Activated T-helper 9 cell treated with anti-CD3 and anti-CD28 coated beads, Interleukin-2, amount 50 U/mL, for 16 hours (primary cell): ENCODE results near the gene EPM2A.
"Not testable (repeated sequence)": the region's sequence is repeated elsewhere in the genome, so short reads cannot be mapped to it uniquely, and the experiment has no call there.

Source experiments
- DNase-seq: peaks from one replicate; pipeline ENCODE4 v3.0.0-alpha.2; 2020; ENCODE audit warnings: low read depth

The EPM2A gene

DNA sequence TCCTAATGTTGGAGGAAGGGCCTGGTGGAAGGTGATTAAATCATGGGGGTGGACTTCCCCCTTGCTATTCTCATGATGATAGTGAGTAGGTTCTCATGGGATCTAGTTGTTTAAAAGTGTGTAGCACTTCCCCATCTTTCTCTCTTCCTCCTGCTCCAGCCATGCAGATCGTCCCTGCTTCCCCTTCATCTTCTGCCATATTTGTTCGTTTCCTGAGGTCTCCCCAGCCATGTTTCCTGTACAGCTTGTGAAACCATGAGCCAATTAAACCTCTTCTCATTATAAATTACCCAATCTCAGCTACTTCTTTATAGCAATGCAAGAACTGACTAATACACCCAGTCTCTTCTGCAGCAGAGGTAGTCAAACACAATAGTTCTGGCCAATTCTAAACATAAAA lies 5.4 kb downstream of the EPM2A start:
- no peak for DNase-seq

DNA sequence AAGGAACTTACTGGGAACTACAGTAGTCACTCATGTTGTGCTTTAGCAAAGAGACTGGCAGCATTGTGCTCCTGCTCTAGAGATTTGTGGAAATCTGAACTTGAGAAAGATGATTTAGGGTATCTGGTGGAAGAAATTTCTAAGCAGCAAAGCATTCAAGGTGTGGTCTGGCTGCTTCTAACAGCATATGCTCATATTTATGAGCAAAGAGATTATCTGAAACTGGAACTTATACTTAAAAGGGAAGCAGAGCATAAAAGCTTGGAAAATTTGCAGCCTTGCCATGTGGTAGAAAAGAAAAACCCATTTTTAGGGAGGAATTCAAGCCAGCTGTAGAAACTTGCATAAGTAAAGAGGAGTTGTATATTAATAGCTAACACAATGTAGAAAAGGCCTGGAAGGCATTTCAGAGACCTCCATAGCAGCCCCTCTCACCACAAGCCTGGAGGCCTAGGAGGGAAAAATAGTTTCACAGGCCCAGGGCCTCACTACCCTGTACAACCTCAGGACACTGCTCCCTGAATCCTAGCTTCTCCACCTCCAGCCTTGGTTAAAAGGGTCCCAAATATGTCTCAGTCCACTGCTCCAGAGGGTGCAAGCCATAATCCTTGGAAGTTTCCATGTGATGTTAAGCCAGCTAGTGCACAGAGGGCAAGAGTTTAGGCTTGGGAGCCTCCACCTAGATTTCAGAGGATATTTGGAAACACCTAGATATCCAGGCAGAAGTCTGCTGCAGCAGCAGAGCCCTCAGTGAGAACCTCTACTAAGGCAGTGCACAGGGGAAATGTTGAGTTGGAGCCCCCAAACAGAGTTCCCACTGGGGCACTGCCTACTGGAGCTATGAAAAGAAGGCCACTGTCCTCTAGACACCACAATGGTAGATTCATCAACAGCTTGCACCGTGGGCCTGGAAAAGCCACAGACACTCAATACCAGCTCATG lies 6.6 kb downstream of the EPM2A start:
- DNase-seq, result no peak

DNA sequence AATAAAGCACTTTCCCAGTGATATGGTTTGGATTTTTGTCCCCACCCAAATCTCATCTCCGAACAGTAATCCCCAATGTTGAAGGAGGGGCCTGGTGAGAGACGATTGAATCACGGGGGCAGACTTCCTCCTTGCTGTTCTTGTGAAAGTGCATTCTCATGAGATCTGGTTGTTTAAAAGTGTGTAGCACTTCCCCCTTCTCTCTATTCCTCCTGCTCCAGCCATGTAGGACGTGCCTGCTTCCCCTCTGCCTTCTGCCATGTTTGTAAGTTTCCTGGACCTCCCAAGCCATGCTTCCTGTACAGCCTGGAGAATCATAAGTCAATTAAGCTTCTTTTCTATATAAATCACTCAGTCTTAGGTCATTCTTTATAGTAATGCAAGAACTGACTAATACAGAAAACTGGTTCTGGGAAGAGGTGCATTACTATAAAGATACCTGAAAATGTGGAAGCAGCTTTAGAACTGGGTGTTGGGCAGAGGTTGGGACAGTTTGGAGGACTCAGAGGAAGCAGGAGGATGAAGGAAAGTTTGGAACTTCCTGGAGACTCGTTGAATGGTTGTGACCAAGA lies 7.4 kb downstream of the EPM2A start:
- DNase-seq, result no peak

DNA sequence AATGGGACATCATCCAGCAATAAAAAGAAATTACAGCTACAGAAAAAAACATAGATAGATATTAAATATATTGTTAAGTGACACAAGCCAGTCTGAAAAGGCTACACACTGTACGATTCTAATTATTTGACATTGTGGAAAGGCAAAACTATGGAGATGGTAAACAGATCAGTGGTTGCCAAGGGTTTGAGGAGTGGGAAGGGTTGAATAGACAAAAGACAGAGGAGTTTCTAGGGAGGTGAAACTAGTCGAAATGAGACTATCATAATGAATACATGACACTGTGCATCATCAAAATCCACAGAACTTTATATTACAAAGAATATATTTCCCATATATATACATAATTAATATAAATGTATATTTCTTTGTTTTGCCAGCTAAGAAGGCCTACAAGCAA lies 9.8 kb downstream of the EPM2A start:
- DNase-seq, result no peak

DNA sequence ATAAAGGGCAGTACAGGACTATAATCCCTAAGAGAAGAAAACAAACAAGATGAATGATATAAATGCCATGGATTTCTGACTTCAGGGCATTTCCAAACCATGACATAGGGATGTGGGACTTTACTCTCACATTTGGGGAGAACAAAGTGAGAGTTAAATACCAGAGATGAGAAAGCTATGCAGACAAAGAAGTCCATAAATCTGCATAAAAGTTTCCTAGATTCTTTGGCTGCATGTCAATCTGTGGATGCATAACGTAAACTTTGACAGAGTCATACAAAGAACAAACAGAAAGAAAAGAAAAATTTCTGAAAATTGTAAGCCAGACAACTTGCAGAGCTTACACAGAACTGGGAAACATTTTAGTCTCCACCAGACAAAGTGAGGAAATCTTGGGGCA lies 11.7 kb downstream of the EPM2A start:
- DNase-seq, result no peak

DNA sequence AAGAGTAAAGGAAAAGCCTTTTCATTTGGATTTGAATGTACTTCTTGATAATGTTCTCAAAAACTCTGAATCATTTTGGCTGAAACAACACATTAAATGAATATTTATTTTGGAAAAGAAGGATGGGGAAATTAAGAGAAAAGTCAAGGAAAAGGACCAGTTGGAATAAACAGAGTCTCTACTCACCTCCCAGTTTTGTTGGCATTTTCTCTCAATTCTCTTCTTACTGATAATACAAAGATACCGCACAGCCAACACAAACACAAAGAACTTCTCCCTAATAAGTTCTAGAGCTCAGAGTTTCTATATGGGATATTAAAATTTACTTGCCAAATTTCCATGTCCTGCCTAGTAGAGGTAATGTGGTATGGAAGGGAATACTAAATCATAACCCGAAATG lies 13.1 kb downstream of the EPM2A start:
- DNase-seq, result no peak

DNA sequence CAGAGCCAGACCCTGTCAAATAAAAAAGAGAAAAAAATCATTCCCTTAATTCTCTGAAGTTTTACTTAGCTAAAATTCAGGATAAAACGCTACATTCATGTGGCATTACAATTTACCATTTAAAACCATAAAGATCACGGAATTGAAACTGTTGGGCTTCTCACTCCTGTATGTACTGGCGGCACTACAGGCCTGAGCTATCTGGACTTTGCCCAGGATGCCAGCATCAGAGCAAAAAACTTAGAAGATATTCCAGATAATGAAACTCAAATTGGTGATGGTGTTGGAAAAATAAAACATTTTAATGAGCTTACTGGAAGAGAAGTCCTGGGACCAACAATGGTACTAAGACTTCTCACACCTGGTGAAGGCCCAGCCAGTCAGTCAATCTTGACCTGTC lies 14.2 kb downstream of the EPM2A start:
- no peak for DNase-seq

DNA sequence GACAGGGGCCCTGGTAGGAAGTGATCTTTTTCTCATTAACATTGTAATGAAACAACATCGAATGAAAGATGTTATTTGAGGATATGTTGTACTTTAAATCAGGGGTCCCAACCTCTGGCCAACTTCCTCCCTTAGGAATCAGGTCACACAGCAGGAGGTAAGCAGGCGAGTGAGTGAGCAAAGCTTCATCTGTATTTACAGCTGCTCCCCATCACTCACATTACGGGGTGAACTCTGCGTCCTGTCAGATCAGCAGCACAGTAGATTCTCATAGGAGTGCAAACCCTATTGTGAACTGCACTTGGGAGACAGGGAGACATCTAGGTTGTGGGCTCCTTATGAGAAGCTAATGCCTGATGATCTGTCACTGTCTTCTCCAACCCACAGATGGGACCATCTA lies 19.9 kb downstream of the EPM2A start:
- no peak for DNase-seq

DNA sequence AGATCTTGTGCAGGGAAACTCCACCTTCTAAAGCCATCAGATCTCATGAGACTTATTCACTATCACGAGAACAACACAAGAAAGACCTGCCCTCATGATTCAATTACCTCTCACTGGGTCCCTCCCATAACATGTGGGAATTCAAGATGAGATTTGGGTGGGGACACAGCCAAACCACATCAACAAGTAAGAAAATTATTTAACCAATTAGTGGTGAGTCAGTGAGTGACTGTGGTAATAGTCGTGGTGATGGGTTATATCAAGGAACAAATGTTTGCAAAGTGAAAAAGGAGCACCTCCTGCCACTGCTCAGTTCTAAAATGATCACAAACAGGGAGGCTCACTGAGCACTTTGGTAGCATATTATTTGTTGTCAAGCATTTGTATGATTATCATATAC lies 20.6 kb downstream of the EPM2A start:
- no peak for DNase-seq

DNA sequence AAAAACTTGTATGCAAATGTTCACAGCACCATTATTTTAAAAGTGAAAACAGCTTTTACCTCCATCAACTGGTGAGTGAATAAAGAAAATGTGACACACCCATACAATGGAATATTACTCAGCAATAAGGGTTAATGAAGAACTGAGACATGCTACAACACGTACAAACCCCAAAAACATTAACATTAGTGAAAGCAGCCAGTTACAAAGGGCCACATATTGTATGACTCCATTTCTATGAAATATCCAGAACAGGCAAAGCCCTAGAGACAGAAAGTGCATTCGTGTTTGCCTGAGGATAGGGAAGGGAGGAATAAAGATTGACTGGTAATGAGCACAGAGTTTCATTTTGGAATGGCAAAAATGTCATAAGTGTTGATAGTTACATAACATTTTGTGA lies 21.5 kb downstream of the EPM2A start:
- no peak for DNase-seq

DNA sequence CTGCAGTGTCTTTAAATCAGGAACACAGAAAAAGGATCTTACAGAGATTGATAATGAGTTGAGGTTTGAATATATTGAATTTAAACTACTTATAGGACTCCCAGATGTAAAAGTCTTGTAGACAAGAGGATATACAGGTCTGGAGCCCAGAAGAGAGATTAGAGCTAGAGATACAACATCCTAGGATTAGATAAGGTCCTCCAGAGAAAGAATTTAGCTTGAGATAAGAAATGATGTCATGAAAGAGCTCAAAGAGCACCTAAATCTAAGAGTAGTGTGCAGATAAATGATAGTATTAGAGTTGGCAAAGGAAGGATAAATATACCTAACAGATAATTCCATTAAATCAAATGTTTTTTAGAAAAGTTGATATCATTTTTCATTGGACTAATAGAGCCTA lies 23.9 kb downstream of the EPM2A start:
- no peak for DNase-seq

DNA sequence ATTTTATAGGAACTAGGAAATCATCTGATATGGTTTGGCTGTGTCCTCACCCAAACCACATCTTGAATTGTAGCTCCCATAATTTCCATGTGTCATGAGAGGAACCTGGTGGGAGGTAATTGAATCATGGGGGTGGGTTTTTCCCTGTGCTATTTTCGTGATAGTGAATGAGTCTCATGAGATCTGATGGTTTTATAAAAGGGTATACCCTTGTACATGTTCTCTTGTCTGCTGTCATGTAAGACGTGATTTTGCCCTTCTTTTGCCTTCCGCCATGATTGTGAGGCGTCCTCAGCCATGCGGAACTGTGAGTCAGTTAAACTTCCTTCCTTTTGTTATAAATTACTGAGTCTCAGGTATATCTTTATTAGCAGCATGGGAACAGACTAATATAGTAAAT lies 27.9 kb downstream of the EPM2A start:
- DNase-seq, result no peak

DNA sequence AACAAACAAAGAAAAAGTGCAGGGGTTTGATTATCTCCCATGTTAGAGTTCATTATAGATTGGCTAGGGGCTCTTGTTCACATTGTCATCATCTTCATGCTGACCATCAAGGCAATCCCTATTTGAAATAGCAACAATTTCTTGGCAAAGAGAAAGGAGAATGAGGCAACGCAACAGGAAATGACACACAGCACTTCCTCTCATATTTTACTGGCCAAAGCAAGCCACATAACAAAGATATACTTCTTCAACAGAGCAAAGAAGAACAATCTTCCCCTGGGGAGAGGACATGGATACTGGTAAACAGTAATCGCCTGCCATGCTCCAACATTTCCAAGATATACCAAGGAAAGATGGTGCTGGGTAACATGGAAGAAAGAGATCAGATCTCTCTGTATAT lies 29.8 kb downstream of the EPM2A start:
- DNase-seq, result no peak

DNA sequence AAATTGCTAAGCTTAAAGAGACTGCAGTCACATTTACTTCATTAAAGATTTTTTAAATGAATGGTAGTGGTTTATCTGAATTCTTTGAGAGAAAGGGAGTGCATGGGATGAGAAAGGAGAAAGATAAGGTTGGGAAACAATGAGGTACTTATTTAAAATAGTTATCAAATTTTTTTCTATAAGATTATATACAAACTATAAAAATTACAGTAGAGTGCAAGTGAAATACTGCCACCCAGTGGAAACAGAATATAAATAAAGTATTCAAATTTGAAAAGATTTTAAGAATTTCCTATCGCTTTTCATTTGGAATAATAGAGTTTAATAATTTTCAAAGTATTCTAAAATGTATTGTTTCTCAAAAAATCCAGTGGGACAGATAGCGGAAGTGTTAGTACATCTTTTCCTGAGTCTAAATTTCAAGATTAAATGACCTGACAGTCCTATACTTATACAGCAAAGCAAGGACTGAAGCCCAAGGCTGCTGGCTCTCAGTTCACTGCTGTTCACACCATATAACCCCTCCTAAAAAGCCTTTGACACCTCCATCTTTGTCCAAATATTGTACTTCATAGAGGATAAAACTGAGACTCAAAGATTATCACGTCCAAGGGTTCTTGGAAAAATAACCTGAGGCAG lies 31.1 kb downstream of the EPM2A start:
- no peak for DNase-seq

DNA sequence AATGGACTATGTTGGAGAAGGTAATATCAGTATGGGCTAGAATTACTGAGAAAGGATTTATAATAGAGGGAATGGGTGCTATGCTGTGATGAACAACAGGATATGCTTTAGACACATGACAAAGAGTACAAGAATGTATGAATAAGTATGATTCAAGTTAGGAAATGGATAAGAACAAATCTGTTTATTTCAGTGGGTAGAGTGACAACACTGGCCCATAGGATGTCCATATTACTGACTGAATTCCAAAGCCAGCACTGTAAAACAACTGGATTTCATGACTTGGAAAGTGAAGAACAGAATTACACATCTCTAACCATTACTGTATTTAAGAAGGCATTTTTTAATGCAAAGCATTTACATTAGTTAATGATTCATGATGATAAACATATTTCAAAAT lies 35.9 kb downstream of the EPM2A start:
- no peak for DNase-seq

DNA sequence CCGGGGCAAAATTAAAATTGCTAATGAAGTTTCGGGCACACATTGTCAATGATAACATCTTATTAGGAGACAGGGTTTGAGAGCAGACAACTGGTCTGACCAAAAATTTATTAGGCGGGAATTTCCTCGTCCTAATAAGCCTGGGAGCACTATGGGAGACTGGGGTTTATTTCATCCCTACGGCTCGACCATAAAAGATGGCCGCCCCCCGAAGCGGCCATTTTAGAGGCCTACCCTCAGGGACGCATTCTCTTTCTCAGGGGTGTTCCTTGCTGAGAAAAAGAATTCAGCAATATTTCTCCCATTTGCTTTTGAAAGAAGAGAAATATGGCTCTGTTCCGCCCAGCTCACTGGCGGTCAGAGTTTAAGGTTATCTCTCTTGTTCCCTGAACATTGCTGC lies 37.9 kb downstream of the EPM2A start:
- DNase-seq, result not testable (repeated sequence)

DNA sequence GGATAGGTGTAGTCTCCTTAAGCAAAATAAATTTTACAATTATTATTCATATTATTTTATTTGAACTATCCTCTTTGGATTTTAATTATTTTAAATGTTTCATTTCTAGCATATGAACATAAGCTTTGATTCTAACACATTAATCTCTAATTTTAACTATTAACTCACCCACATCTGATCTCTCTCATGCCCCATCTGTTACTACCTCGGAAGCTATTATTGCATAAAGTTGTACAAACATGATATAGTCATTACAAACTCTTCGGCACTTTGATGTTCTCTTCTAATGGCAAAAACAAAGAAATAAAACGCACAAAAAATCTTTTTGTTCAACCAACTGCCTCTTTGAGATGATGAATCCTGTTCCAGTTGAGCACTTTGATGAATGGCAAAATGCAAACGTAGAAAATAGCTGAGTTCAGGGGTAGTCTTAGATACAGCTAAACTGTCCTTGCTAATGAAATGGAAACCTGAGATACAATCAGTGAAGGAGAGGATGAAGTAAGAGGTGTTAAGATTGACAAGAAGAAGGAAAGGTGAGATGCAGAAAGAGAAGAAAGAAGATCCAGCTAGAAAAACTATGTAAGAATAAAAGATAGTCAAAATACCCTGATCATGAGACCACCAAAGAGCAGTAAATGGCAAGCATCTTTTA lies 41.1 kb downstream of the EPM2A start:
- no peak for DNase-seq

DNA sequence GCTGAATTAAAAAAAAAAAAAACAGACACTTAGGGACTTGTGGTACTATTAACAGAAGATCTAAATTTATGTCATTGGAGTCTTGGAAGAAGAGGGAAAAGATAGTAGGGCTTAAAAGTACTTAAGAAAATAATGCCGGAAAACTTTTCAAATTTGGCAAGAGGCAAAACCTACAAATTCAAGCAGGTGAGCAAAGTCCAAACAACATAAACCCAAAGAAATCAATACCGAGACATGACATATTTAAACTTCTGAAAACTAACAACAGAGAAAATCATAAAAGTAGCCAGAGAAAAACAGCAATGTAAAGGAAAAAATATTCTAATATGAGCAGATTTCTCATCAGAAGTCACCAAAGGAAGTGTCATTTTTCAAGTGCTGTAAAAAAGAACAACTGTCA lies 44.4 kb downstream of the EPM2A start:
- DNase-seq, result no peak

DNA sequence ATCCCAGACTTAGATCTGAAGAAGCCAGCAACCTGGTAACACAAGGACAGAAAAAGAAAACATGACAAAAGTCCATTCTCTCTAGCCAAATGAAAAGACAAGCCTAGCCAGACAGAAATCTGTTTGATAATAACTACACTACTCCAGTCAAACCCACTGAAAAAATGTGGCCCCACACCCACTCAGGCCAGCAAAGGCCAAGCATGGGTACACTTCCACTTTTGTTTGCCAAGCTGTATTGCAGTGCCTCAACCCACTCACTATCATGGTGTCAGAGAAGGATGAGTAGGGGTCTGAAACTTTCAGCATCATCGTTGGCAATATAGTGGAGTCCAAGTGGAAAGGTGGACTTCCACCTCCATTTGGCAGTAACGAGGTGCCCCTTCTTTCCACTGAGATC lies 45.8 kb downstream of the EPM2A start:
- no peak for DNase-seq

DNA sequence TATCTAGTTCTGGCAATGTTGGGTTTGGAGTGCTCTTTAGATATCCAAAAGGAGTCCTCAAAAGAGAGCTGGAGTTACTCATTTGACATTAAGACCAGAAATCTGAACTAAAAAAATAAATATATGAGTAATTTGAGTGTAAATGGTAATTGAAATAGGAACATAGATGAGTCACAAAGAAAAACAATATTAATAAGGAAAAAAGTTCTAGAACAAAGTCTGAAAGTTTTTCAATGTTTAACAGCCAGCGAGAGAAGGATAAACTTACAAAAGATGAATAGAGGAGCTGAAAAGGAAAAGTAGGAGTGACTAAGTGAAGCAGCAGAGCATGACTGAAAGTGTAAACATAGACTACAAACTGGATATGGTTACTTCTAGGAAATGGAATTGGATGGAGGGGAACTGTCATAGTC lies 46.8 kb downstream of the EPM2A start:
- DNase-seq, result no peak

DNA sequence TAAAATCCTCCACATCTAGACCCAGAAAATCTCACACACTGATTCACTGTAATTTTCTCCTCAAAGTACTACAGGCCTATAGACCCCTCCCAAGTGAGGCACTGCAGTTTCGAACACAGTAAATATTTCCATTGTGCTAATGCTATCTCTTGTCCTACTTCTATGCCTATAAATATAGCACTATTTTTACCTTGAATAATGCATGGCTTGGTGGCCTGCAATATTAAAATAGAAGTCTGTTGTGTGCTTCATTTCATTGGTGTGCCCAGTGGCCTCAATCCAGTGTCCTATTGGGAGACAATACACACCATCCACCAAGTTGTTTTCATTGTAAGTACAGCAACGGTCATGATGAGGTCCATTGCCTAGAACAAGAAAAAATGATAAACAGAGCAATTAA lies 49.4 kb downstream of the EPM2A start:
- DNase-seq, result no peak

DNA sequence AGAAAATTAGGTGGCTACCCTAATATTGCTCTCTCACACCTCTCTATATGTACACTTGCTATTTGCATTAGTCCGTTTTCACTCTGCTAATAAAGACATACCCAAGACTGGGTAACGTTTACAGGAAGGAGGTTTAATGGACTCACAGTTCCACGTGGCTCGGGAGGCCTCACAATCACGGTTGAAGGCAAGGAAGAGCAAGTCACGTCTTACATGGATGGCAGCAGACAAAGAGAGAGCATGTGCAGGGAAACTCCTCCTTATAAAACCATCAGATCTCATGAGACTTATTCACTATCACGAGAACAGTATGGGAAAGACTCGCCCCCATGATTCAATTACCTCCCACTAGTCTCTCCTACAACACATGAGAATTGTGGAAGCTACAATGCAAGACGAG lies 53.4 kb downstream of the EPM2A start:
- no peak for DNase-seq

DNA sequence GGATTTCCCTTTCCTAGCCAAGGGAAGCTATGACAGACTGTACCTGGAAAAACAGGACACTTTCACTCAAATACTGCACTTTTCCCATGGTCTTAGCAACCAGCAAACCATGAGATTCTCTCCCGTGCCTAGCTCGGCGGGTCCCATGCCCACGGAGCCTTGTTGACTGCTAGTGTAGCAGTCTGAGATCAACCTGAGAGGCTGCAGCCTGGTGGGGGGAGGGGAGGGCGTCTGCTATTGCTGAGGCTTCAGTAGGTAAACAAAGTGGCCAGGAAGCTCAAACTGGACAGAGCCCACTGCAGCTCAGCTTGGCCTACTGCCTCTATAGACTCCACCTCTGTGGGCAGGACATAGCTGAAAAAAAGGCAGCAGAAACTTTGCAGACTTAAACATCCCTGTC lies 61.8 kb downstream of the EPM2A start:
- no peak for DNase-seq
